NCI-H2196 treated with DMSO at 0.1 percent for 48 hours (cell line): ENCODE measurements around the gene NFATC2IP.
"Not testable (repeated sequence)": the region's sequence is repeated elsewhere in the genome, so short reads cannot be mapped to it uniquely, and the experiment has no call there.

Experiments used
- DNase-seq: peaks from one replicate; lab custom pipeline; 2025; ENCODE audit not compliant: unreplicated experiment; lab: John Stamatoyannopoulos, UW

Gene NFATC2IP

GRCh38 chr16:28967156-28967555 lies 16.4 kb downstream of the NFATC2IP start:
- no peak for DNase-seq

GRCh38 chr16:28969696-28970095 lies 19.0 kb downstream of the NFATC2IP start:
- not testable (repeated sequence) for DNase-seq

DNA sequence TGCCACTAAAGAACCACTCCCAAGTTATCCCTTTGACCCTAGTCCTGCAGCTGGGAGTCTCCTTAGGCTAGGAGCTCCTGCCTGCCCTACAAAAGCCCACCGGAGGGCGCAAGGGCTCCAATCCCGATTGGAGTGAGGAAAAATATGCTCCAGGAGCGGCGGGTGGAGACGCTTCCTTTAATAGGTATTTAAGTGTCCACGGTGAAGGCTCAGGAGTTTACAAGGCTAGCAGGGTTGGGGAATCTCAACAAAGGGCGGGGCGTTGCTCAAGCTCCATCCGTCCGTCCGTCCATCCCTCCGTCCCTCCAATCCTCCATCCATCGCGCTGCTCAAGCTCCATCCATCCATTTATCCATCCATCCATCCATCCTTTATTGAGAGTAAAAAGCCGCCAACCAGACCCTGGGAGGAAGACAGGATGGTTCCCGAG lies 23.3 kb downstream of the NFATC2IP start:
- DNase-seq: peak; percentile 36

GRCh38 chr16:28974437-28975157 lies 23.9 kb downstream of the NFATC2IP start, which contains the start of gene SPNS1:
TSS of gene SPNS1 (plus strand) at chr16:28974778. CDS start at chr16:28975152, 374 bp downstream.
- DNase-seq: peak; percentile 91

DNA sequence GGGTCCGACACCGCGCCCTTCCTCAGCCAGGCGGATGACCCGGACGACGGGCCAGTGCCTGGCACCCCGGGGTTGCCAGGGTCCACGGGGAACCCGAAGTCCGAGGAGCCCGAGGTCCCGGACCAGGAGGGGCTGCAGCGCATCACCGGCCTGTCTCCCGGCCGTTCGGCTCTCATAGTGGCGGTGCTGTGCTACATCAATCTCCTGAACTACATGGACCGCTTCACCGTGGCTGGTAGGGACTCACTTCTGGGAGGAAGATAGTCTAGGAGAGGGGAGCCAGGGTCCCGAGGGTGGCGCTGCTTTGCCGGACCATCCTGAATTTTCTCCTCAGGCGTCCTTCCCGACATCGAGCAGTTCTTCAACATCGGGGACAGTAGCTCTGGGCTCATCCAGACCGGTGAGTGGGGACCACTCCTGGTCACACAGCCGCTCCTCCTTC lies 24.4 kb downstream of the NFATC2IP start:
- no peak for DNase-seq

DNA sequence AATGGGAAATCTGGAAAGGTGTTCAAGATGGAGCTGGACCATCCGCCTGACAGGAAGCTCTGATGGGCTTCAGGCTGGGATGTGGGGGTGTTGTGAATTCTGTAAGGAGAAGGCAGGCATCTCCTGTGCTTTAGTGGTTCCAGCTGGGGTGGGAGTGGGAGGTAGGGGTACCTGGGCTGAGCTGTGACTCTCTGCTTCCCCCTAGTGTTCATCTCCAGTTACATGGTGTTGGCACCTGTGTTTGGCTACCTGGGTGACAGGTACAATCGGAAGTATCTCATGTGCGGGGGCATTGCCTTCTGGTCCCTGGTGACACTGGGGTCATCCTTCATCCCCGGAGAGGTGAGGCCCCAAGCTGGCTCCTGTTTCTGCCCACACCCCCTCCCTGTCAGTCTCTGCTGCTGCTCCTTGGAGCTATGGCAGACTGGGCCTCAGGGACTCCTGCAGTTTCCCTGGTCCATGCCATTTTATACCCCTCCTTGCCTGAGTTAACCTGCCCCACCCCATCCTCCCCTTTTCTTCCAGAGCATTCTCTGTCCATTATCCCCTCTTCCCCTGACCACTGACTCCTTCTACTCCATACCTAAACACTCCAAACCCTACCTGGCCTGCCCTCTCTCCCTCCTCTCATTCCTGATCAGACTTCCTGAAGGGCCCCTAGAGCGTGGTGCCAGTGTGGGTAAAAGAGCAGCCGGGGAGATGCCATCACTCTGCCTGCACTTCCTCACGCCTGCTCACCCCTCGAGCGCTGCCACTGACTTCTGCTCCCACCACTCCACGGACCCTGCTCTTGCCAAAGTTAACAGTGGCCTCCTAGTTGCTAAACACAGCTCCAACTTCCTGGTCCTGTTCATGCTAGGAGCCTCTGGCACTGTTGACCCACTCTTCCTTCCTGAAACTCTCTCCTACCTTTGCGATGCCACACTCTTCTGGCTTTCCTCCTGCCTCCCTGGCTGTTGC lies 27.2 kb downstream of the NFATC2IP start:
- DNase-seq: no peak

DNA sequence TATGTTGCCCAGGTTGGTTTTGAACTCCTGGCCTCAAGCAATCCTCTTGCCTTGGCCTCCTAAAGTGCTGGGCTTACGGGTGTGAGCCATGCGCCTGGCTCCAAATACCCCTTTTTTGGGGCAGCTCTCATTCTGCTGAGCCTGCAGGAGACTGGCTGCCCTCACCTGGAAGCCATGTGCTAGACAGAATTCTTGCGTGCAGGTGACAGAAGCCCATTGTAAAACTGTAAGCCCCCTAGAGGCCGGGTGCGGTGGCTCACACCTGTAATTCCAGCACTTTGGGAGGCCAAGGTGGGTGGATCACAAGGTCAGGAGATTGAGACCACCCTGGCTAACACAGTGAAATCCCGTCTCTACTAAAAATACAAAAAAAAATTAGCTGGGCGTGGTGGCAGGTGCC lies 29.6 kb downstream of the NFATC2IP start:
- not testable (repeated sequence) for DNase-seq

GRCh38 chr16:28980929-28981328 lies 30.2 kb downstream of the NFATC2IP start:
- DNase-seq: no peak

DNA sequence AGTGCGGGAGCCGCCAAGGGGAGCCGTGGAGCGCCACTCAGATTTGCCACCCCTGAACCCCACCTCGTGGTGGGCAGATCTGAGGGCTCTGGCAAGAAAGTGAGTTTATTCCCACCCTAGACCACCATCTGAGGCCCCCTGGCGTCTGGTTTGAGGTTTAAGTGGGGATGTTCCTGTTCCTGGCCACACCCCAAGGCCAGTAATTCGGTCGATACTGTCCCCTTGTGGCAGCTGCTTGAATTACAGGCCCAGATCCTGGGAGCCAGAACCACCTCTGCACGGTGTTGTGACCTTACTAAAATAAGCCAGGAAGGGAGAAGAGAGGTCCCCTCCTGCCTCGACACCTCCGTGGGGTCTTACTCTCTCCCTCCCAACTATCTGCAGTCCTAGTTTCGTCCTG lies 30.8 kb downstream of the NFATC2IP start:
- no peak for DNase-seq

DNA sequence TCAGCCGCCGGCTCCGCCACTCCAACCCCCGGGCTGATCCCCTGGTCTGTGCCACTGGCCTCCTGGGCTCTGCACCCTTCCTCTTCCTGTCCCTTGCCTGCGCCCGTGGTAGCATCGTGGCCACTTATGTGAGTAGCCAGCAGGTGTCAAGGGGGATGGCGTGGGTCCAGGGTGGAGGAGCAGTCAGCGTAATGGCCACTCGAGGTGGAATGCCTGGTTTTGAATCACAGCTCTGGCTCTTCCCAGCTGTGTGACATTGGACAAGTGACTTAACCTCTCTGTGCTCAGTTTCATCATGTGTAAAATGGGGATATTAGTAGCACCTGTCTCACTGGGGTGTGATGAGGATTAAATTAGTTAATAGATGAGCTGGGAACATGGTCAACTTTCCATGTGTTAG lies 31.7 kb downstream of the NFATC2IP start:
- no peak for DNase-seq

GRCh38 chr16:28982949-28983348 lies 32.2 kb downstream of the NFATC2IP start:
- DNase-seq: no peak

GRCh38 chr16:28983644-28984043 lies 32.9 kb downstream of the NFATC2IP start:
- peak; percentile 73 for DNase-seq

DNA sequence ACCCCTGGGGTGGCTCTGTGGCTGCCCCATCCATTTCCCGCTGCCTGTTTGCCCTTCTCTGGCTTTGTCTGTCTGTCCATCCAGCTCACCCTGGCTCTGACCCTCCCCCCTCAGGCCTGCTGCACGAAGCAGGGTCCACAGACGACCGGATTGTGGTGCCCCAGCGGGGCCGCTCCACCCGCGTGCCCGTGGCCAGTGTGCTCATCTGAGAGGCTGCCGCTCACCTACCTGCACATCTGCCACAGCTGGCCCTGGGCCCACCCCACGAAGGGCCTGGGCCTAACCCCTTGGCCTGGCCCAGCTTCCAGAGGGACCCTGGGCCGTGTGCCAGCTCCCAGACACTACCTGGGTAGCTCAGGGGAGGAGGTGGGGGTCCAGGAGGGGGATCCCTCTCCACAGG lies 33.4 kb downstream of the NFATC2IP start:
- no peak for DNase-seq

DNA sequence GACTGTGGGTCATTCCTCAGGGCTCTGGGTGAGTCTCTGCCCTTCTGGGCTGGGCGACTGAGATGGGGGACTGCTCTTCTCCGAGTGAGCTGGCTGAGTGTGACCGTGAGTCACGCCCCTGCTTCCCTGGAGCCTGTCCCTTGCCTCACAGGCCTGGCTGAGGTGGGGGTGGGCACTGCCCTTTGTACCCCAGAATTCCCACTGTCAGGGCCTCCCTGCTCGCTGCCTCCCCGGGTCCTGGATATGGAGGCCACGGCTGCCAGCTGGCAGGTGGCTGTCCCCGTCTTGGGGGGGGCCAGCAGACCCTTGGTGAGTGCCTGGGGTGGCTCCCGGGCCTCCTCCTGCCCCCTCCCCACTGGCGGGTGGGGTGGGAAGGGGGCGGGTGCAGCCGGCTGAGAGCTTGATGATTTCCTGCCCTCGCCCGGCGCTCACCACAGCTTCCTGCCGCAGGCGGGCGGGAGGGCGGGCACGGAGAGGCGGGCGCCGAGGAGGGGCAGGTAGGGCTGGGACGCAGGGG lies 33.9 kb downstream of the NFATC2IP start, which contains the start of gene LAT:
TSS of gene LAT (plus strand) at position 434 of the 517 bp plus-strand sequence. CDS start 366 bp downstream, outside the sequence.
- DNase-seq: peak; percentile 44

DNA sequence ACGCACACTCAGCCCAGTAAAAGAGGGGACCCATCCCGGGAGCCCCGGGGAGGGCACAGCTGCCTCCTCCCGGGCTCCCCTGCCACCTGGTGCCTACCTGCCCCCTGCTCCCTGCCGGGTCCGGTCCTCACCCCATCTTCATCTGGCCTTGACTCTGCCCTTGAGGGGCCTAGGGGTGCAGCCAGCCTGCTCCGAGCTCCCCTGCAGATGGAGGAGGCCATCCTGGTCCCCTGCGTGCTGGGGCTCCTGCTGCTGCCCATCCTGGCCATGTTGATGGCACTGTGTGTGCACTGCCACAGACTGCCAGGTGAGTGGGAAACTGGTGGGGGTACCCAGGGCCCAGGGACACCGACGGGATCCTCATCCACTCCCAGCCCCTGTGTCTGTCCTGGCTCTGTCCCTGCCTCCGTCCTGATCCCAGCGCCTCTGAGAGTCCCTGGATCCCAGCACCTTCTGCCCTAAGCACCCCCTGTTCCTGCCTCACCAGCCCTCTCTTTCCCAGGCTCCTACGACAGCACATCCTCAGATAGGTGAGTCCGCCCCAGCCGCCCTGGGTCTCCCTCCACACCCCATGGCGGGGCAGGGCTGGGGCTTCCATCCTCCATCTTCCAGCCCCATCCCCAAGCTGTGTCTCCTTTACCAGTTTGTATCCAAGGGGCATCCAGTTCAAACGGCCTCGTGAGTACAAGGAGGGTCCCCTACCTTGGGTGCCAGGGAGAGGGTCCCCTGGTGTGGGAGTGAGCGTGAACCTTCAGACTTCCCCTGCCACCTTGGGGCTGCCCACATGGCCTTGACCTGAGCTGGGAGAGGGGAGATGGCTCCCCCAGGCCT lies 34.7 kb downstream of the NFATC2IP start:
- no peak for DNase-seq

GRCh38 chr16:28986046-28986445 lies 35.3 kb downstream of the NFATC2IP start:
- DNase-seq: no peak

DNA sequence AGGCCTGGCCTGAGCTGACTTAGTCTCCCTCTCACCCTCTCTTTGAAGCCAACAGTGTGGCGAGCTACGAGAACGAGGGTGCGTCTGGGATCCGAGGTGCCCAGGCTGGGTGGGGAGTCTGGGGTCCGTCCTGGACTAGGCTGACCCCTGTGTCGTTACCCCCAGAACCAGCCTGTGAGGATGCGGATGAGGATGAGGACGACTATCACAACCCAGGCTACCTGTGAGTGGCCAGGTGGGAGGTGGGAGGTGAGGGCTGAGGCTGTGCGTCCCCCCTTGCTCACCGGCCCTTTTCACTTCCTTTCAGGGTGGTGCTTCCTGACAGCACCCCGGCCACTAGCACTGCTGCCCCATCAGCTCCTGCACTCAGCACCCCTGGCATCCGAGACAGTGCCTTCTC lies 35.8 kb downstream of the NFATC2IP start:
- no peak for DNase-seq

- no peak for DNase-seq
Measured at GRCh38 chr16:28987170-28987853, 36.6 kb downstream of the NFATC2IP start.

DNA sequence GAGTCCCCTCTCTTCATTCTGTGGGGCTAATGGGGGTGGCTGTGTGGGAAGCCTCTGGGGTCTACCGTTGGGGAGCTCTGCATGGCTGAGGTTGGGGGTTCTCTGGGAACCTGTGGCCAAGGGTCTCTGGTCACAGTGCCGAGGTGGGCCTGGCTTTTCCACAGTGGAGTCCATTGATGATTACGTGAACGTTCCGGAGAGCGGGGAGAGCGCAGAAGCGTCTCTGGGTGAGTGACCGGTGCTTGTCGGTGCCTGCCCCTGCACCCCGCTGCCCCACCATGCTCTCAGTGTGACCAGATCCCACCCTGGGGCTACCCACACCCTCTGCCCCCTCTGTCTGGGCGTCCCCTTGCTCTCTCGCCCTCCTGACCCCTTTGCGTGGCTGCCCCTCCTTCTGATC lies 38.6 kb downstream of the NFATC2IP start:
- DNase-seq: no peak
